ENCODE data around the gene LRRC4C.
"Not testable (repeated sequence)": the region's sequence is repeated elsewhere in the genome, so short reads cannot be mapped to it uniquely, and the experiment has no call there.

Gene LRRC4C

GRCh38 chr11:40203606-40204005 is 1255.8 kb downstream of the LRRC4C start:
- DNase-seq: no peak

- DNase-seq: no peak
These were observed 1256.7 kb downstream of the LRRC4C start for GRCh38 chr11:40202589-40203270.

- DNase-seq: not testable (repeated sequence)
These were observed 1266.9 kb downstream of the LRRC4C start for GRCh38 chr11:40192590-40192989.

GRCh38 chr11:40190294-40190693 is 1269.2 kb downstream of the LRRC4C start:
- DNase-seq: no peak

- no peak for DNase-seq
These were observed 1270.6 kb downstream of the LRRC4C start for GRCh38 chr11:40188848-40189247.

- DNase-seq: no peak
These were observed 1272.2 kb downstream of the LRRC4C start for GRCh38 chr11:40187295-40187694.

- DNase-seq: no peak
These were observed 1272.8 kb downstream of the LRRC4C start for GRCh38 chr11:40186437-40187263.

- no peak for DNase-seq
These were observed 1273.7 kb downstream of the LRRC4C start for GRCh38 chr11:40185793-40186192.

GRCh38 chr11:40183073-40184064 is 1276.1 kb downstream of the LRRC4C start:
- DNase-seq: no peak

- DNase-seq: no peak
These were observed 1279.9 kb downstream of the LRRC4C start for GRCh38 chr11:40179541-40179940.

GRCh38 chr11:40178470-40178869 is 1281.0 kb downstream of the LRRC4C start:
- DNase-seq: no peak

GRCh38 chr11:40175980-40176379 is 1283.5 kb downstream of the LRRC4C start:
- DNase-seq: no peak

- DNase-seq: no peak
These were observed 1289.4 kb downstream of the LRRC4C start for GRCh38 chr11:40170078-40170477.

GRCh38 chr11:40168414-40168813 is 1291.0 kb downstream of the LRRC4C start:
- DNase-seq: no peak

- DNase-seq: not testable (repeated sequence)
These were observed 1291.6 kb downstream of the LRRC4C start for GRCh38 chr11:40167805-40168204.

- DNase-seq: no peak
These were observed 1292.6 kb downstream of the LRRC4C start for GRCh38 chr11:40166892-40167291.

- DNase-seq: no peak
These were observed 1296.3 kb downstream of the LRRC4C start for GRCh38 chr11:40162901-40163883.

GRCh38 chr11:40161854-40162410 is 1297.5 kb downstream of the LRRC4C start:
- DNase-seq: no peak

GRCh38 chr11:40160418-40160817 is 1299.0 kb downstream of the LRRC4C start:
- no peak for DNase-seq

- no peak for DNase-seq
These were observed 1309.7 kb downstream of the LRRC4C start for GRCh38 chr11:40149721-40150120.

- no peak for DNase-seq
These were observed 1318.9 kb downstream of the LRRC4C start for GRCh38 chr11:40140560-40140959.

Data from CD4-positive, alpha-beta T cell treated with Interferon gamma for 1 hour (primary cell).